GM21529 (cell line): Measurements from ENCODE around the gene NCKIPSD.

ENCODE experiments used
- ATAC-seq: cut with Tn5 transposase; IDR thresholded peaks from one replicate; pipeline ENCODE4 v1.9.1; 2021; ENCODE audit not compliant: unreplicated experiment

The NCKIPSD gene

GRCh38 chr3:48697952-48698351, 12.2 kb upstream of the NCKIPSD start:
- no peak for ATAC-seq

- ATAC-seq: no peak
These were observed 10.9 kb upstream of the NCKIPSD start for GRCh38 chr3:48696601-48697000.

- no peak for ATAC-seq
These were observed 10.4 kb upstream of the NCKIPSD start for GRCh38 chr3:48696156-48696555.

GRCh38 chr3:48695393-48695753, 9.7 kb upstream of the NCKIPSD start:
- ATAC-seq: no peak

- ATAC-seq: no peak
These were observed 9.1 kb upstream of the NCKIPSD start for GRCh38 chr3:48694610-48695392.

- no peak for ATAC-seq
These were observed 8.1 kb upstream of the NCKIPSD start for GRCh38 chr3:48693826-48694225.

GRCh38 chr3:48692551-48692950, 6.8 kb upstream of the NCKIPSD start:
- ATAC-seq: no peak

GRCh38 chr3:48690846-48691458, 5.2 kb upstream of the NCKIPSD start:
- no peak for ATAC-seq

GRCh38 chr3:48689384-48689783, 3.7 kb upstream of the NCKIPSD start:
- ATAC-seq: no peak

- ATAC-seq: no peak
These were observed 3.0 kb upstream of the NCKIPSD start for GRCh38 chr3:48688737-48689075.

- ATAC-seq: no peak
These were observed 2.5 kb upstream of the NCKIPSD start for GRCh38 chr3:48688032-48688736.

- ATAC-seq: no peak
These were observed 1.5 kb upstream of the NCKIPSD start for GRCh38 chr3:48687220-48687678.

GRCh38 chr3:48686538-48687219, 964 bp upstream of the NCKIPSD start:
- ATAC-seq: no peak

GRCh38 chr3:48685293-48685602, 467 bp downstream of the NCKIPSD start:
- no peak for ATAC-seq

- no peak for ATAC-seq
These were observed 1.1 kb downstream of the NCKIPSD start for GRCh38 chr3:48684480-48685143.

- no peak for ATAC-seq
These were observed 1.7 kb downstream of the NCKIPSD start for GRCh38 chr3:48684054-48684349.

GRCh38 chr3:48682786-48683185, 2.9 kb downstream of the NCKIPSD start:
- no peak for ATAC-seq

GRCh38 chr3:48681974-48682610, 3.6 kb downstream of the NCKIPSD start:
- no peak for ATAC-seq

- ATAC-seq: no peak
These were observed 4.2 kb downstream of the NCKIPSD start for GRCh38 chr3:48681541-48681880.

GRCh38 chr3:48680811-48681540, 4.7 kb downstream of the NCKIPSD start:
- ATAC-seq: no peak
